Astrocyte of the cerebellum (primary cell): ENCODE data around the gene SYT6.

ENCODE experiments used
- DNase-seq: peaks from one replicate; pipeline ENCODE4 v3.0.0-alpha.2; 2011; ENCODE audit warnings: low read depth
- H3K4me3 ChIP-seq: 2 replicates; pipeline ENCODE4 v1.5.1; 2011; ENCODE audit warnings: mild to moderate bottlenecking, low read depth, low read length, moderate library complexity
- in situ Hi-C: cut with HindIII; loops from 2 replicates; pipeline ENCODE4 v1.10.0; 2017; ENCODE audit warnings: low sequenced_read_pairs
- TF ChIP-seq, protein P1 (sequence below): IDR thresholded peaks from 2 replicates; pipeline ENCODE4 v1.5.1; 2012; ENCODE audit warnings: low read length, low read depth, moderate library complexity, mild to moderate bottlenecking; ENCODE audit errors: missing control alignments

The SYT6 gene

DNA sequence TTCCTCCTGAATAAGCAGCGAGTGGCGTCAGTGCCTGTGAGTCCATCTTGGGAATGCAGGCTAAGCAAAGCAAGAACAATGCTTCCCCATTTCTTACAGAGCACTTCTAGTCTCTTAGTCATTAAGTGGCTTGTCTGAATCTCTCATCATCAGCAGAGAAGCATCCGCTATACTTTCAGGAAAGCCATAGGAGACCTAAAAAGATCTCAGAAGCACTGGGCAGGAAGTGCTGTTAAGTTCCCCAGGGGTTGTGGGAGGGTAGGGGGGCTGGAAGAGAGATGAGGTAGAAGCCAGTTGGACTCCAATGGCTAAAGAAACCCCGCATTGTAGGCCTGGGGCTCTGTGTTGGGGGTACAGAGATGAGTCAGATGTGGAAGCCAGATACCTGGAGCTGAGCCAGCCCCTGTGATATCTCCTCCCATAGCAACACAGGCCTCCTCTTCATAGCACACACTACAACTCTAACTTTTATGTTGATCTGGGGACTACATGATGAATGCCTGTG, 44.9 kb downstream of the SYT6 start:
- TF ChIP-seq, protein P1, sequence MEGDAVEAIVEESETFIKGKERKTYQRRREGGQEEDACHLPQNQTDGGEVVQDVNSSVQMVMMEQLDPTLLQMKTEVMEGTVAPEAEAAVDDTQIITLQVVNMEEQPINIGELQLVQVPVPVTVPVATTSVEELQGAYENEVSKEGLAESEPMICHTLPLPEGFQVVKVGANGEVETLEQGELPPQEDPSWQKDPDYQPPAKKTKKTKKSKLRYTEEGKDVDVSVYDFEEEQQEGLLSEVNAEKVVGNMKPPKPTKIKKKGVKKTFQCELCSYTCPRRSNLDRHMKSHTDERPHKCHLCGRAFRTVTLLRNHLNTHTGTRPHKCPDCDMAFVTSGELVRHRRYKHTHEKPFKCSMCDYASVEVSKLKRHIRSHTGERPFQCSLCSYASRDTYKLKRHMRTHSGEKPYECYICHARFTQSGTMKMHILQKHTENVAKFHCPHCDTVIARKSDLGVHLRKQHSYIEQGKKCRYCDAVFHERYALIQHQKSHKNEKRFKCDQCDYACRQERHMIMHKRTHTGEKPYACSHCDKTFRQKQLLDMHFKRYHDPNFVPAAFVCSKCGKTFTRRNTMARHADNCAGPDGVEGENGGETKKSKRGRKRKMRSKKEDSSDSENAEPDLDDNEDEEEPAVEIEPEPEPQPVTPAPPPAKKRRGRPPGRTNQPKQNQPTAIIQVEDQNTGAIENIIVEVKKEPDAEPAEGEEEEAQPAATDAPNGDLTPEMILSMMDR, result no peak
- no peak overlapping the region for H3K4me3 ChIP-seq
- in situ Hi-C loops, result no loop called here
- DNase-seq, result peak; percentile 34

- TF ChIP-seq, protein P1, result no peak
- H3K4me3 ChIP-seq, result no peak overlapping the region
- in situ Hi-C loops, result no loop called here
- no peak for DNase-seq
These were observed 45.9 kb downstream of the SYT6 start for GRCh38 chr1:114107474-114108435.

GRCh38 chr1:114105421-114105979, 48.2 kb downstream of the SYT6 start:
- in situ Hi-C loops, result no loop called here
- H3K4me3 ChIP-seq, result no peak overlapping the region
- DNase-seq, result no peak
- TF ChIP-seq, protein P1, result no peak

DNA sequence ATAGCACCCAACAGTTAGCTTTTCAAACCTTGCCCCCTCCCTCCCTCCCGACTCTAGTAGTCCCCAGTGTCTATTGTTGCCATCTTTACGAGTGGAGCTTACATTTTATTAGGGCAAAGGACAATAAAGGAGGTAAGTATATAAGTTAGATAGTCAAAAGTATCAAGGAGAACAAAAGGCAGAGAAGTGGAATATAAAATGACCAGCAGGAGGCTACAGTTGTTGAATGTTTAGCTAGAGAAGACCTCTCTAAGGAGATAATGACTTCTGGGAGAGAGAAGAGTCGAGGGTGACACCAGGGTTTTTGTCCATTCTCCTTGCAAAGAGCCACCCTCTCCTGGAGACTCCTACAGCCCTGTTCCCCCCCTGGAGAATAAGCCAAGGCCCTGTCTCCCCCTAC, 48.7 kb downstream of the SYT6 start:
- DNase-seq, result no peak
- TF ChIP-seq, protein P1, result no peak
- in situ Hi-C loops, result no loop called here
- no peak overlapping the region for H3K4me3 ChIP-seq

GRCh38 chr1:114103992-114104391, 49.7 kb downstream of the SYT6 start:
- TF ChIP-seq, protein P1, result no peak
- no peak overlapping the region for H3K4me3 ChIP-seq
- DNase-seq, result no peak
- in situ Hi-C loops, result no loop called here

- H3K4me3 ChIP-seq, result no peak overlapping the region
- TF ChIP-seq, protein P1, result no peak
- DNase-seq, result no peak
- in situ Hi-C loops, result no loop called here
These were observed 51.5 kb downstream of the SYT6 start for GRCh38 chr1:114102136-114102535.
